NT2/D1 (cell line): ENCODE data around the gene PGLYRP3.

ENCODE experiments used
- DNase-seq: peaks from one replicate; pipeline ENCODE4 v3.0.0-alpha.2; 2011; ENCODE audit warnings: low read depth, low spot score
- H3K27me3 ChIP-seq: 2 replicates; pipeline ENCODE4 v1.6.0; 2011; ENCODE audit warnings: mild to moderate bottlenecking; ENCODE audit not compliant: insufficient read length, insufficient read depth
- H3K36me3 ChIP-seq: 2 replicates; pipeline ENCODE4 v1.6.1; 2011; ENCODE audit warnings: mild to moderate bottlenecking, low read length, mixed read lengths; ENCODE audit not compliant: insufficient read depth, insufficient read length
- H3K4me1 ChIP-seq: 2 replicates; pipeline ENCODE4 v1.5.1; 2011; ENCODE audit not compliant: insufficient read depth, insufficient read length
- H3K4me3 ChIP-seq: 2 replicates; pipeline ENCODE4 v1.5.1; 2011; ENCODE audit warnings: low read depth; ENCODE audit not compliant: insufficient read length
- H3K9ac ChIP-seq: 2 replicates; pipeline ENCODE4 v1.6.0; 2011; ENCODE audit warnings: low read depth; ENCODE audit not compliant: insufficient read length
- H3K9me3 ChIP-seq: 2 replicates; pipeline ENCODE4 v1.5.1; 2011; ENCODE audit warnings: mild to moderate bottlenecking, low read length; ENCODE audit not compliant: insufficient read depth
- SUZ12 ChIP-seq: IDR thresholded peaks from 2 replicates; pipeline ENCODE4 v1.6.1; 2011; ENCODE audit not compliant: insufficient read length, insufficient read depth; ENCODE audit errors: extremely low read depth
- YY1 ChIP-seq: IDR thresholded peaks from 2 replicates; pipeline ENCODE4 v1.6.1; 2011; ENCODE audit not compliant: insufficient read length, insufficient read depth
- ZNF274 ChIP-seq: IDR thresholded peaks from 2 replicates; pipeline ENCODE4 v1.6.1; 2011; ENCODE audit warnings: mild to moderate bottlenecking, low read depth, low read length

The PGLYRP3 gene

GRCh38 chr1:153357853-153358690 is 45.3 kb upstream of the PGLYRP3 start, which contains the start of gene S100A9:
S100A9 (plus strand) TSS chr1:153357854; CDS start chr1:153358284, 430 bp downstream.
- peaks cover 5% of the 10 kb centered on the region for H3K4me1 ChIP-seq
- no peaks in the 10 kb centered on the region for H3K27me3 ChIP-seq
- DNase-seq: no peak
- H3K36me3 ChIP-seq: no peaks in the 10 kb centered on the region
- H3K4me3 ChIP-seq: no peak within 1 kb of the TSS
- no peak for TF ChIP-seq SUZ12
- TF ChIP-seq YY1: no peak
- no peak for TF ChIP-seq ZNF274
- no peaks in the 10 kb centered on the region for H3K9me3 ChIP-seq
- no peak within 1 kb of the TSS for H3K9ac ChIP-seq

DNA sequence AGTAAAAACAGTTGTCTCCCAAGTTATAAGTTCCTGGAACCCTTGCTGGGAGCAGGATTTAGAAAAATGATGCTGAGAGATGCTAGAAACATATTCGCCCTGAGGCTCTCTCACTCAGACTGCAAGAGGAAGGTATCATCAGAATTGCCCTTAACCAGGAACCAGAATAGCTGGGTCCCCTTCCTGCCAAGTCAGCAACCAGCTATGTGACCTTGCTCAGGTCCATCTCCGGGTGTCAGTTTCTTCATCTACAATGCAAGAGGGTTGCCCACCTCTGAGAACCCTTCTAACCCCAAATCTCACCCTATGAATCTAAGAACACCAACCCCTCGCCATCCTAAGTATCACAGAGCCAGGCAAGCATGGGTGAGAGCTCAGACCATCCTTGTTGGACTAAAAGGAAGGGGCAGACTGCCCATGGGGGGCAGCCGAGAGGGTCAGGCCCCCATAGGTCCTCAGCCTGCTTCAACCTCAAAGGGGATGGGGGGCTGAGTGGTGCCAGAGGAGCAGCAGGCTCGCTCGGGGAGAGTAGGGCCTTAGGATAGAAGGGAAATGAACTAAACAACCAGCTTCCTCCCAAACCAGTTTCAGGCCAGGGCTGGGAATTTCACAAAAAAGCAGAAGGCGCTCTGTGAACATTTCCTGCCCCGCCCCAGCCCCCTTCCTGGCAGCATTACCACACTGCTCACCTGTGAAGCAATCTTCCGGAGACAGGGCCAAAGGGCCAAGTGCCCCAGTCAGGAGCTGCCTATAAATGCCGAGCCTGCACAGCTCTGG is 44.5 kb upstream of the PGLYRP3 start:
- Histone ChIP-seq H3K9ac (no peak overlapping the region), H3K4me1 (peaks cover 6% of the 10 kb centered on the region), H3K9me3 (no peaks in the 10 kb centered on the region), H3K27me3 (no peaks in the 10 kb centered on the region), H3K4me3 (no peak overlapping the region), H3K36me3 (no peaks in the 10 kb centered on the region)
- no peak for DNase-seq
- no peak for TF ChIP-seq ZNF274
- TF ChIP-seq SUZ12: no peak
- TF ChIP-seq YY1: no peak

DNA sequence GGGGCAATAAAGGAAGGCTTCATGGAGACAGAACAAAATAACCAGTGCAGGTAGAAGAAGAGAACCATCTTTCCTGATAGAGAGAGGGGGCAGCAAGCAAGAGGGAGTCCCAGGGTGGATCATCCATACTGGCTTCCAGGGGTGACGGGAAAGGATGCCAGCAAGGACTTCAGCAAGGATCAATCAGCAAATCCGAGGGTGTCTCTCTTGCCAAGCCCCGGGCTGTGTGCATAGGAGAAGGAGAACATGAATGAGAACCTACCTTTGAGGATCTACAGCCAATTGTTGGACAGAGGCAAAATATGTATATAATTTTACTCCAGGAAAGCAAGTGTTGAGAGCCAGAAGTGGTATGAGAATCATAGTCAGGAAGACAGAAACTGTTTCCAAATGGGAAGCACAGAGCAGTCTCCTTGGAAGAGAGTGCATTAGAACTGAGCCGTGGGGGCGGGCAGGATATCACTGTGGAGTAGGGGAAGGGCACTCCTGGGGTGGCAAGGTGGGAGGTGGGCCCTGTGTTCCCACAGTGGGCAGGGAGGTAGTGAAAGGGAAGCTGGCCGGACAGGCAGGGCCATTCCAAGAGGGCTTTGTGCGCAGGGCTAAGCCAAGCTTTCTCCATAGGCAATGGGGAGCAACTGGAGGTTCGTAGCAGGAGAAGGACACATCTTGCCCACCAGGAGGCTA is 43.8 kb upstream of the PGLYRP3 start:
- Histone ChIP-seq H3K27me3 (no peaks in the 10 kb centered on the region), H3K4me1 (peaks cover 6% of the 10 kb centered on the region), H3K9me3 (no peaks in the 10 kb centered on the region), H3K4me3 (no peak overlapping the region), H3K36me3 (no peaks in the 10 kb centered on the region), H3K9ac (no peak overlapping the region)
- no peak for DNase-seq
- TF ChIP-seq ZNF274: no peak
- no peak for TF ChIP-seq SUZ12
- TF ChIP-seq YY1: no peak

GRCh38 chr1:153355445-153356071 is 42.8 kb upstream of the PGLYRP3 start:
- Histone ChIP-seq H3K27me3 (no peaks in the 10 kb centered on the region), H3K4me1 (peaks cover 6% of the 10 kb centered on the region), H3K36me3 (no peaks in the 10 kb centered on the region), H3K4me3 (no peak overlapping the region), H3K9me3 (no peaks in the 10 kb centered on the region), H3K9ac (no peak overlapping the region)
- TF ChIP-seq SUZ12 (no peak), ZNF274 (no peak), YY1 (no peak)
- peak; percentile 89 for DNase-seq

GRCh38 chr1:153354515-153355193 is 41.9 kb upstream of the PGLYRP3 start:
- Histone ChIP-seq H3K4me1 (peaks cover 6% of the 10 kb centered on the region), H3K9me3 (no peaks in the 10 kb centered on the region), H3K4me3 (no peak overlapping the region), H3K36me3 (no peaks in the 10 kb centered on the region), H3K27me3 (no peaks in the 10 kb centered on the region), H3K9ac (no peak overlapping the region)
- no peak for TF ChIP-seq YY1
- no peak for TF ChIP-seq ZNF274
- TF ChIP-seq SUZ12: no peak
- DNase-seq: no peak

GRCh38 chr1:153353226-153353947 is 40.6 kb upstream of the PGLYRP3 start:
- Histone ChIP-seq H3K9me3 (no peaks in the 10 kb centered on the region), H3K9ac (peak overlapping the region; percentile 8), H3K27me3 (no peaks in the 10 kb centered on the region), H3K36me3 (no peaks in the 10 kb centered on the region), H3K4me3 (no peak overlapping the region), H3K4me1 (peaks cover 6% of the 10 kb centered on the region)
- DNase-seq: peak; percentile 50
- TF ChIP-seq YY1: no peak
- TF ChIP-seq SUZ12: no peak
- no peak for TF ChIP-seq ZNF274
